ENCODE measurements around the gene PPP2R2C. TPM values are rescaled to one million over a fixed set of nuclear protein-coding genes. Genes with fewer than 3 reads are reported as not detected.

PPP2R2C gene
- total RNA-seq, 1 experiment from 2014 or later = 8.1 TPM

DNA sequence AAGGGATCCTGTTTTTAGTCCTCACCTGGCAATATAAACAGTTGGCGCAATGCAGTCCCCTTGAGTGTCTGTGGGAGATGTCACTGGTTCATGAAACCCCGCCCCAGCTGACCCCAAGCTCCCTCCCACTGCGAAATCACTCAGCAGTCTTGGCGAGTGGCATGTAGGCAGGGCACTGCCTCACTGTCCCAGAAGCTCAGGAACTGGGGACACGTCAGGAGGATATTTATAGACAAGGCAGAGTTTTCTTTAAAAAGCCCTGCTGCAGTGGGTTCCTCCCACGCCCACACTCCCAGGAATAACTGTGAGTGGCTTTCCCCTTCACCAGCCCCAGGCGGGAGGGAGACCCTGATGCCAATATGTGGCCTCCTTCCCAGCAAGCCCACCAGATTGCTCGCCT lies 44.3 kb upstream of the PPP2R2C start:
- H3K79me1 ChIP-seq (ENCODE audit: insufficient read depth, low read depth, low read length, poor library complexity, severe bottlenecking) = no peaks in the 10 kb centered on the region
- no peaks in the 10 kb centered on the region for H3K23me2 ChIP-seq (ENCODE audit: insufficient read length, low read depth, low read length, poor library complexity, severe bottlenecking)
- Mint-ChIP-seq H3K27ac (no peak overlapping the region), H3K9me3 (peaks cover 0 to 12% of the 10 kb centered on the region in 2 experiments; a peak in 1 of 5 replicates), H3K36me3 (ENCODE audit: insufficient read depth in 1 of 3, low read depth in 3 of 3) (no peaks in the 10 kb centered on the region; a peak in 1 of 7 replicates), H3K27me3 (ENCODE audit: low read depth) (peaks cover 4% of the 10 kb centered on the region), H3K4me3 (no peak overlapping the region), H3K4me1 (no peaks in the 10 kb centered on the region)
- H3K18ac ChIP-seq (ENCODE audit: insufficient read length, low read depth, low read length) = no peak overlapping the region
- H3K79me2 ChIP-seq (ENCODE audit: insufficient read depth, low read length) = no peaks in the 10 kb centered on the region
- no peak overlapping the region for H3K56ac ChIP-seq (ENCODE audit: insufficient read length, low read depth, low read length)
- no peak overlapping the region for H2AFZ ChIP-seq (ENCODE audit: low read length)
- no peak overlapping the region for H4K8ac ChIP-seq (replicated peaks; ENCODE audit: insufficient read length, low read depth, low read length)
- no peak overlapping the region for H3K23ac ChIP-seq (ENCODE audit: insufficient read length, low read depth, low read length)
- no peak overlapping the region for H3T11ph ChIP-seq (ENCODE audit: low read length)
- no peak overlapping the region for H2BK5ac ChIP-seq (ENCODE audit: insufficient read length, low read length)
- H3K27ac ChIP-seq (ENCODE audit: insufficient read length, low read depth, low read length) = no peak overlapping the region
- H3K14ac ChIP-seq (ENCODE audit: insufficient read depth, low read length) = no peak overlapping the region
- H2AK5ac ChIP-seq (ENCODE audit: insufficient read length, low read length) = no peak overlapping the region
- no peak overlapping the region for H3K4ac ChIP-seq (ENCODE audit: low read depth, low read length)
- no peak overlapping the region for H2BK12ac ChIP-seq (ENCODE audit: insufficient read length, low read depth, low read length)
- WGBS (ENCODE audit: extremely low coverage, insufficient read length, low lambda C conversion rate) = no CpG with 5 or more reads among the region's 8 CpGs
- no peak overlapping the region for H4K5ac ChIP-seq (ENCODE audit: insufficient read length, low read depth, low read length)
- no peak overlapping the region for H2BK20ac ChIP-seq (ENCODE audit: low read depth, low read length, poor library complexity, severe bottlenecking)
- DNase-seq = no peak
- TF ChIP-seq, protein P1, sequence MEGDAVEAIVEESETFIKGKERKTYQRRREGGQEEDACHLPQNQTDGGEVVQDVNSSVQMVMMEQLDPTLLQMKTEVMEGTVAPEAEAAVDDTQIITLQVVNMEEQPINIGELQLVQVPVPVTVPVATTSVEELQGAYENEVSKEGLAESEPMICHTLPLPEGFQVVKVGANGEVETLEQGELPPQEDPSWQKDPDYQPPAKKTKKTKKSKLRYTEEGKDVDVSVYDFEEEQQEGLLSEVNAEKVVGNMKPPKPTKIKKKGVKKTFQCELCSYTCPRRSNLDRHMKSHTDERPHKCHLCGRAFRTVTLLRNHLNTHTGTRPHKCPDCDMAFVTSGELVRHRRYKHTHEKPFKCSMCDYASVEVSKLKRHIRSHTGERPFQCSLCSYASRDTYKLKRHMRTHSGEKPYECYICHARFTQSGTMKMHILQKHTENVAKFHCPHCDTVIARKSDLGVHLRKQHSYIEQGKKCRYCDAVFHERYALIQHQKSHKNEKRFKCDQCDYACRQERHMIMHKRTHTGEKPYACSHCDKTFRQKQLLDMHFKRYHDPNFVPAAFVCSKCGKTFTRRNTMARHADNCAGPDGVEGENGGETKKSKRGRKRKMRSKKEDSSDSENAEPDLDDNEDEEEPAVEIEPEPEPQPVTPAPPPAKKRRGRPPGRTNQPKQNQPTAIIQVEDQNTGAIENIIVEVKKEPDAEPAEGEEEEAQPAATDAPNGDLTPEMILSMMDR (conservative IDR thresholded peaks at IDR 0.05) = no peak
- H4K91ac ChIP-seq (ENCODE audit: insufficient read length, low read depth, low read length) = no peak overlapping the region
- H3K9ac ChIP-seq (ENCODE audit: extremely low read depth, insufficient read length, low read length) = no peak overlapping the region
- H4K20me1 ChIP-seq (ENCODE audit: control insufficient read depth, insufficient read depth, insufficient read length) = no peaks in the 10 kb centered on the region
- no peaks in the 10 kb centered on the region for H3K9me3 ChIP-seq (ENCODE audit: control insufficient read depth, low read depth, low read length)
- no peak overlapping the region for H3K4me2 ChIP-seq (ENCODE audit: insufficient read depth, insufficient read length, low read length)
- H3K4me1 ChIP-seq (ENCODE audit: insufficient read depth, low read length) = no peaks in the 10 kb centered on the region
- H2BK120ac ChIP-seq (ENCODE audit: low read depth, low read length, poor library complexity, severe bottlenecking) = no peak overlapping the region
- H2BK15ac ChIP-seq (ENCODE audit: low read depth, low read length) = no peak overlapping the region
- no peaks in the 10 kb centered on the region for H3K27me3 ChIP-seq (ENCODE audit: insufficient read depth, low read length)

All from H9 (cell line).